GM18526 (cell line): ENCODE data around the gene EIF3I.

ENCODE experiments used
- POLR2A ChIP-seq: IDR thresholded peaks from 3 replicates; pipeline ENCODE4 v1.6.1; 2011; ENCODE audit not compliant: insufficient read length; ENCODE audit errors: extremely low read depth

EIF3I gene

GRCh38 chr1:32221980-32222755 lies at the start of gene EIF3I, which contains the start of gene TMEM234:
TSS of gene EIF3I (plus strand) at chr1:32222407. CDS start at chr1:32222442, 35 bp downstream.
TSS of gene TMEM234 (minus strand) at chr1:32222353. CDS start at chr1:32222322, 31 bp downstream.
- peak; percentile 74 for TF ChIP-seq POLR2A

DNA sequence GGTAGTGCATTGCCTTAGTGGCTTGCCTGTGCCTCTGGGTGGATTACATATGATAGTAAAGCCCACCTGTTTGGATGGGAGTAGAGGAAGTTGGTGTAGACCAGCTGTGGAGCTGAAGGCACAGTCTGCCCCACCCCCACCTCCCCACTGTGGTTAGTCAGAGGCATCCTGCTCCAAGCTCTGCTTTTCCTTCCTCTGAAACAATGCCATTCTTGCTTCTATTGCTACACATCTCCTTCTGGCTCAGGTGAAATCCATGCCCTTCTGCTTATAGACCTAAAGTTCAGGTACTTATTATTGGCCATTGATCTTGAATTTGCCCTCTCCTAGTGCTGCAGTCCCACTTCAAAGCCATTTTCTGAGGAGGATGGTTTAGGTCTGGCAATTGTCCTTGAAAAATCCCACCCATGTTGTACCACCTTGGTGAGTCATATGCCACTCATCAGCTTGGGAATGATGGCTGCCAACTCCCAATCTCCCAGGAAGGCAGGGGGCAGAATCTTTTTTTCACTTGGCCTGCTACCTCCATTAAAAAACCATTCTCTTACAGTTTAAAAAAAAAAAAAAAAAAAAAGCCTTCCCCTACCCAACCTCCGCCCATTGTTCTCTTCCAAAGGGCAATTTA lies 49.5 kb upstream of the EIF3I start:
- no peak for TF ChIP-seq POLR2A

- TF ChIP-seq POLR2A = no peak
Measured at GRCh38 chr1:32178380-32179192, 43.6 kb upstream of the EIF3I start.

- no peak for TF ChIP-seq POLR2A
Measured at GRCh38 chr1:32179193-32179442, 43.1 kb upstream of the EIF3I start.

DNA sequence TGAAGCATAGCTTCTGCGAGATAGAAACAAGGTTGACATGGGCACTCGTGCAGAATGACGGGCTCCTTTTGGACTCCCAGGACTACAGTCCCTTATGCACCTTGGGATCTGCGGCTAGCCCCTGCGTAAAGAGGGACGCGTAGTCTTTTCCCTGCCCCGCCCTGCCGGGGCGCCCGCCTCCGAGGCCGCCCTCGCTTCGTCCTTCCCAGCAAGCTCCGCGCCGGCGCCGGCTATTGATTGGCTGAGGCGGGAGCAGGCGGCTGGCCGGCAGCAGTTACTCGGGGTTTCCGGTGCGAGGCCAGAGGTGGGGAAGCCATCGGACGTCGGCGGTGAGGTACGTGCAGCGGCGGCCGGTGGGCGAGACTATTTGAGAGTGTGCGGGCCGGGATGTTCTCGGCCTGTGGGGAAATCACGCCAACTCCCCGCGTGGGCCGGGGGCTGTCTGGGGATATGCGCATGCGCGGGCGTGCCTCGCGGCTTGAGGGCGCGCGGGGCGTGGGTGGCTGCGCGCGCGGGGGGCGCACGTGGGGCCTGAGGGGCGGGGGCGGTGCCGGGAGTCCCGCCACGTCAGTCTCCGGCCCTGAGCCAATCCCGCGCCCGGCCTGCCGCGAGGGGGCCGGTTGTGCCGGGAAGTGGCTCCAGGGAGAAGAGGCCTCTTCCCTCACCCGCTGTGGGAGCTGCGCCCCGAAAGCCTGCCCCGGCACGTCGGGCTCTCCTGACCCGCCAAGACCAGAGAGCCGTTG lies 42.6 kb upstream of the EIF3I start, which contains the start of gene TXLNA:
TSS of gene TXLNA (plus strand) at position 233 of the 743 bp plus-strand sequence. CDS start 671 bp downstream, outside the sequence.
- TF ChIP-seq POLR2A = peak; percentile 85

DNA sequence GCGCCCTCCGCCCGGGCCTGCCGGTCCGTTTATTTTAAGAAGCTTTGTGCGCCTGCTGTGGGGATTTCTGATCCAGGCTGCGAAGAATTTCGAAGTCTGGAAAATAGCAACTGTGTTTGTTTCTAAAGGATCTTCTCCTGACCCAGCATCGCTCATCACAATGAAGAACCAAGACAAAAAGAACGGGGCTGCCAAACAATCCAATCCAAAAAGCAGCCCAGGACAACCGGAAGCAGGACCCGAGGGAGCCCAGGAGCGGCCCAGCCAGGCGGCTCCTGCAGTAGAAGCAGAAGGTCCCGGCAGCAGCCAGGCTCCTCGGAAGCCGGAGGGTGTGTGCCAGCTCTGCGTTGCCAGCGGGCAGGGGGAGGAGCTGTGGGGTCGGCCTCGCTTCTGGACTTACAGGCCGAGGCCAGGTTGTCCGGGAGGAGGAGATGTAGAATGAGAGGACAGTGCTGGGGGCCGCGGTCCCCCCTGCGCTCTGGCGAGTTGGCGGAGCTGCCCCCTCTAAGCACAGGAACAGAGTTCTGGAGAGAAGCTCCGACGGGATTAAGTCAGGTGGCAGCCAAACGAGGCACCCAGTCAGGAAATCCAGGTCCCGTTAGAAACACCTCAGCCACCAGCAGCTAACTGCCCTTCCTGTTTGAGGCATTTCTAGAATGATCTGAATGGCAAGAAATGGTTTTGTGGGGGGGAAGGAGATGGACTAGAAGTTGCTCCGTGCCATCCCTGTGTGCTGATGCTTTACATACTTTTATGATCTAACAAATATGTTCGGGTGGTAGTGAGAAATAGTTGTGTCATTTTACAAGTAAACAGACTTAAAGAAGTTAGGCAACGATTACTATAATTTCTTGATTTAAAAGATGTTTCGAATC lies 41.8 kb upstream of the EIF3I start:
- no peak for TF ChIP-seq POLR2A

DNA sequence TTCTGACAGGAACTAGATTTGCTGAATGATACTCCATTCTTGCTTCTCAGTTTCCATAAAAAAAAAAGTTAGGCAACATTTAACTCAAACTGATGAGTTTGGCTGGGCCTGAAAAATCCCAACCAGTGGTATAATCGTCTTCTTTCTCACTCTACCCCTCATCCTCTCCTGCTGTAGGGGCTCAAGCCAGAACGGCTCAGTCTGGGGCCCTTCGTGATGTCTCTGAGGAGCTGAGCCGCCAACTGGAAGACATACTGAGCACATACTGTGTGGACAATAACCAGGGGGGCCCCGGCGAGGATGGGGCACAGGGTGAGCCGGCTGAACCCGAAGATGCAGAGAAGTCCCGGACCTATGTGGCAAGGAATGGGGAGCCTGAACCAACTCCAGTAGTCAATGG lies 41.1 kb upstream of the EIF3I start:
- TF ChIP-seq POLR2A = no peak

GRCh38 chr1:32181563-32181962 lies 40.6 kb upstream of the EIF3I start:
- TF ChIP-seq POLR2A = no peak

- TF ChIP-seq POLR2A = no peak
Measured at GRCh38 chr1:32182060-32182459, 40.1 kb upstream of the EIF3I start.

DNA sequence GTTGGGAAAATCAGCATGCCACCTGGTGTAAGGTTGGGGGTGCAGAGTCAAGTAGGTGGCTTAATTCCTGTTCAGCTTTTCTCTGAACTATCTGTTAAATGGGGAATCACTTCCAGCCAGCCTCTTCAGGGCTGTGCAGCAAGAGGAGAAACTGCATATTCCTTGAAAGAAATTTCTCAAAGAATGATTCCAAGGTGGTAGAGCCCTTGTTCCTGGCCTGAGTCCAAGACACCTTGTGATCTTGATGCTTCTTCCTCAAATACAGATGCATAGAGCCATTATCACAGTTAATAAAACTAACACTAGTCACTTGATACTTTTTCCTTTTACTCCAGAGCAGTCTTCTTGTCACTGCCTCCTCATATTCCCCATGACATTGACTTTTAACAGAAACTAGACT lies 37.6 kb upstream of the EIF3I start:
- no peak for TF ChIP-seq POLR2A

DNA sequence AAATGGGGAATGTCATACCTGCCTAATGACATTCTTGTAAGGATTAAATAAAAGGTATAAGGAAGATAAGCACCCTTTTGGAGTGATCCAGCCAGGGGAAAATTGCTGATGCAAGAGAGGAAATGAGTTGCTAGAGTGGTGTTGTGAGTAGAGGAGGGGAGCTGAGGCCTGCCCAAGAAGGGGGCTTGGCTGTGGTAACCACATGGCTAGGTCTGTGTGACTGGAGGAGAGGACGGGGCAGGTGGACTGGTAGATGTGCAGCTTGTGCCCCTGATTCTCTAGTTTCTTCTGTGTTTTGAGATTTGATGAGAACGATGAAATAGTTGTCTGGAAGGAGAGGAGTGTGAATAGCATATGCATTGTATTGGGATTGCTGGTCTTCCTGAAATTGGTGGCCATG lies 36.1 kb upstream of the EIF3I start:
- no peak for TF ChIP-seq POLR2A

GRCh38 chr1:32186491-32186890 lies 35.7 kb upstream of the EIF3I start:
- no peak for TF ChIP-seq POLR2A

DNA sequence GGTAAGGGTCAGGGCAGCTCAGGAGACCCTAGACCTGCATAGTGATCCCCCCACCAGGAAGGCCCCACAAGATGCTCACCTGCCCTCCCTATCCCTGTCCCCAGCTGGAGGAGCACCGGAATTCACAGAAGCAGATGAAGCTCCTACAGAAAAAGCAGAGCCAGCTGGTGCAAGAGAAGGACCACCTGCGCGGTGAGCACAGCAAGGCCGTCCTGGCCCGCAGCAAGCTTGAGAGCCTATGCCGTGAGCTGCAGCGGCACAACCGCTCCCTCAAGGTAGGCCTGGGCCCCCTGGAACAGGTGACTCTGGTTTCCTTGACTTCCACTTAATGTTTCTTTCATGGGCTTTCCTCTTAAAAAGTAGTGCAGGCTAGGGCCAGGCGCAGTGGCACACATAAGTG lies 34.4 kb upstream of the EIF3I start:
- TF ChIP-seq POLR2A = no peak

DNA sequence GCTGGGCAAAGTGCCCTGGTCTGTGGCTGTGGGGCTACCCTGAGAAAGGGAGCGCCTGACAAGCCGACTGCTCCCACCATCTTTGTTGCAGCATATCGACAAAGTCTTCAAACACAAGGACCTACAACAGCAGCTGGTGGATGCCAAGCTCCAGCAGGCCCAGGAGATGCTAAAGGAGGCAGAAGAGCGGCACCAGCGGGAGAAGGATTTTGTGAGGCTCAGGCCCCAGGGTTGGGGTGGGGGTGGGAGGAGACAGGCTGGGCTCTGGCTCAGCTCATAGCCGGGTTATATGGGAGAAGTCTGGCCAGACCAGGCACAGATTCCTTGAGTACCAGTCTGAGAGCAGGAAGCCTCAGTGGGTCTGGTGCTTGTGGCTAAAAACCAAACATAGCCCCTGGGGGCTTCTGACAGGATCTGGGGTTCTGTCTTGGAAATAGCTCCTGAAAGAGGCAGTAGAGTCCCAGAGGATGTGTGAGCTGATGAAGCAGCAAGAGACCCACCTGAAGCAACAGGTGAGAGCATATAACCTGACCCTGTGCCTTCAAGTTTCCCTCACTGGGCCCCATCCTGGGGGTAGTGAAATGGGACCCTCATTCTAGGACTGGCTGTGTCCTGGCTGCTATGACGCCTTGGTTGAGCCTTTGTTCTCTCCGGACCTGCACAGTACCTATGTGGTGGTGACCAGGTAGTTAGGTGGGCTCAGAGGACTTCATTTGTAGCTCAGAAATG lies 29.8 kb upstream of the EIF3I start:
- no peak for TF ChIP-seq POLR2A
